ENCODE results near the gene FXYD3. TPM values are rescaled to one million over a fixed set of nuclear protein-coding genes. Genes with fewer than 3 reads are reported as not detected.

FXYD3 gene, protein sequence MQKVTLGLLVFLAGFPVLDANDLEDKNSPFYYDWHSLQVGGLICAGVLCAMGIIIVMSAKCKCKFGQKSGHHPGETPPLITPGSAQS
- 1.1 TPM for total RNA-seq
- long read RNA-seq: 0 reads

DNA sequence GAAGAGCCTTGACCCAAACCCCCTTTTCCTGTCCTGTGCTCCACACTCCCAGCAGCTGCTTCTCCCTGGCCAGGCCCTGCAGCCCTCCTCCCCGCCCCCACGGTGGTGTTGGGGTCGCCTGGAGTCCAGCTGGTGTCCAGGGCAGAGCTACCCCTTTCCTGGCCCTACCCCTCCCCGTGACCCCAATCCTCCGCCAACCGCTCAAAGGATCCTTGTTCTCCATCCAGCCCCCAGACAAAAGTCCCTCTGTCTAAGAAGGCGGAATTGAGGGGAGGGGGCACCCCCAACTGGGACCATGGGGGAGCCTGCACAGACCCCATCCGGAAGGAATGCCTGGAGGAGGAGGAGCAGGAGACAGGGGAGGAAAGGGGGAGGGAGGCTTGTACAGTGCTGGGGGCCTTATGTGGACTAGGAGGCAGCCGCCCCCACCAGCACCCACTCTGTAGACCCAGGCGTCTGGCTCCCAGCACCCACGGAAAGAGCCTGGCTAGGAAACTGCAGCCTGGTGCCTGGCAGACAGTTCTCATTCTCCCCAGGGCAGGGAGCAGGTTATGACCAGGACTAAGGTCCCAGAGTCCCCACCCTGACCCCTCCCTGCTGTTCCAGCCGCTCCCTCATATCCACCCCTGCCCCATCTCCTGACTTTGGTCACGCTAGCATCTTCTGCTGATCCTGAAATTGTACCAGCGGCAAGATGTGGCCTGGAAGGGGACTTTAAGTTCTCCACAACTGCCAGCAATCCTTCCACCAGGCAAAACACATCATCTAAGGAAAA, at the start of gene FXYD3:
TSS of gene FXYD3 (plus strand) at position 647 of the 775 bp plus-strand sequence. CDS start 3,554 bp downstream, outside the sequence.
- H3K27me3 ChIP-seq (ENCODE audit: low read depth): no peaks in the 10 kb centered on the region
- TF ChIP-seq, protein P1, sequence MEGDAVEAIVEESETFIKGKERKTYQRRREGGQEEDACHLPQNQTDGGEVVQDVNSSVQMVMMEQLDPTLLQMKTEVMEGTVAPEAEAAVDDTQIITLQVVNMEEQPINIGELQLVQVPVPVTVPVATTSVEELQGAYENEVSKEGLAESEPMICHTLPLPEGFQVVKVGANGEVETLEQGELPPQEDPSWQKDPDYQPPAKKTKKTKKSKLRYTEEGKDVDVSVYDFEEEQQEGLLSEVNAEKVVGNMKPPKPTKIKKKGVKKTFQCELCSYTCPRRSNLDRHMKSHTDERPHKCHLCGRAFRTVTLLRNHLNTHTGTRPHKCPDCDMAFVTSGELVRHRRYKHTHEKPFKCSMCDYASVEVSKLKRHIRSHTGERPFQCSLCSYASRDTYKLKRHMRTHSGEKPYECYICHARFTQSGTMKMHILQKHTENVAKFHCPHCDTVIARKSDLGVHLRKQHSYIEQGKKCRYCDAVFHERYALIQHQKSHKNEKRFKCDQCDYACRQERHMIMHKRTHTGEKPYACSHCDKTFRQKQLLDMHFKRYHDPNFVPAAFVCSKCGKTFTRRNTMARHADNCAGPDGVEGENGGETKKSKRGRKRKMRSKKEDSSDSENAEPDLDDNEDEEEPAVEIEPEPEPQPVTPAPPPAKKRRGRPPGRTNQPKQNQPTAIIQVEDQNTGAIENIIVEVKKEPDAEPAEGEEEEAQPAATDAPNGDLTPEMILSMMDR (IDR thresholded peaks at IDR 0.05; ENCODE audit: borderline replicate concordance): no peak
- H3K9me3 ChIP-seq (replicated peaks): no peaks in the 10 kb centered on the region
- no peaks in the 10 kb centered on the region for H3K36me3 ChIP-seq
- DNase-seq: no peak
- peak within 1 kb of the TSS; percentile 51 for H3K27ac ChIP-seq (replicated peaks)
- intact Hi-C loops (cut with micrococcal nuclease): no loop called here
- peak within 1 kb of the TSS; percentile 54 for H3K4me3 ChIP-seq
- H3K4me1 ChIP-seq: peaks cover 19% of the 10 kb centered on the region

DNA sequence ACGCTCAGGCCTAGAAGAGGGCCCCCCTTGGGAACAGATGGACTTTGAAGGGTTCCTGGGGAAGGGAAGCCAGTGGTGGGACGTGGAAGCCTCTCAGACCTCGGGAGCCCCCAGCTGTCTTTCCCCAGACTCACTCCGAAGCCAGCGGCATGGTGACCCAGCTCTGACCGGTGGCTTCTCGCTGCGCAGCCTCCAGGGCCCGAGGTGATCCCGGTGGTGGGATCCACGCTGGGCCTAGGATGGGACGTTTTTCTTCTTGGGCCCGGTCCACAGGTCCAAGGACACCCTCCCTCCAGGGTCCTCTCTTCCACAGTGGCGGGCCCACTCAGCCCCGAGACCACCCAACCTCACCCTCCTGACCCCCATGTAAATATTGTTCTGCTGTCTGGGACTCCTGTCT, 49.5 kb upstream of the FXYD3 start:
- Histone ChIP-seq H3K36me3 (no peaks in the 10 kb centered on the region), H3K4me3 (no peak overlapping the region), H3K27me3 (ENCODE audit: low read depth) (peaks cover 11% of the 10 kb centered on the region), H3K4me1 (no peaks in the 10 kb centered on the region), H3K9me3 (replicated peaks) (peaks cover 11% of the 10 kb centered on the region), H3K27ac (replicated peaks) (no peak overlapping the region)
- intact Hi-C loops (cut with micrococcal nuclease): no loop called here
- DNase-seq: no peak
- TF ChIP-seq, protein P1 (IDR thresholded peaks at IDR 0.05; ENCODE audit: borderline replicate concordance): no peak

DNA sequence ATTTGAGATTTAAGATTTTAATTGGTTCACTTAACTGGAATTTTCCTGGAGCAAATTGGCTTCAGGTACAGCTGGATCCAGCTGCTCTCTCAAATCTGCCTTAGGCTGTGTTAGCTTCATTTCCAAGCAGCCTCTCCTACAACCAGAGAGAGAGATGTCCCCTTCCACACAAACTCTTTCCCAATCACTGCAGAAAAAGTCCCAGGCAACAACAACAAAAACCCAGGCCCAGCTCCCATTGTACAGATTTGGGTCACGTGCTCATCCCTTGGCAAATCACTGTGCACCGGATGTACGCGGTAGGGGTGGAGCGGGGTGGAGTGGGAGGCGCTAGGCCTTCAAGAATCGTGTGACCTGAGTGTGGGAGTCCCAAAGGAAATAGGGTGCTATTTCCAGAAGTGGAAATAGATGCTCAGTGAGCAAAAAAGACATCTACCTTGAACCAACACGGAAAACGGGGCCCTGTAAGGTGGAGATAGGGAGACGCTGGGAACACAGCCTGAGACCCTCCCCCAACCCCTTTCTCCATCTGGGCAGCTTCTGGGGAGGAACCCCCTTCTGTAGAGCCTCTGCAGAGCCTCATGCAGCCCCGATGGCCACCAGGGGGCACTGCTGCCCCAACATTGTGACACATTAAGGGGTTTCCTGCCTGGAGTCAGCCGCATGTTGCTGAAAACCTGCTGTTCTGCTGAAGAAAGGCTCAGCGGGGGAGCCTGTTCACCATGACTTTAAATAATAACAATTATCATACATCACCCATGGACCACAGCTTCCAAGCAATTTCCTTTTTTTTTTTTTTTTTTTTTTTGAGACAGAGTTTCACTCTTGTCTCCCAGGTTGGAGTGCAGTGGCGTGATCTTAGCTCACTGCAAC, 48.7 kb upstream of the FXYD3 start:
- H3K9me3 ChIP-seq (replicated peaks): peaks cover 14% of the 10 kb centered on the region
- no peaks in the 10 kb centered on the region for H3K4me1 ChIP-seq
- TF ChIP-seq, protein P1 (IDR thresholded peaks at IDR 0.05; ENCODE audit: borderline replicate concordance): peak; percentile 84
- H3K27me3 ChIP-seq (ENCODE audit: low read depth): peaks cover 11% of the 10 kb centered on the region
- H3K27ac ChIP-seq (replicated peaks): no peak overlapping the region
- H3K4me3 ChIP-seq: no peak overlapping the region
- DNase-seq: peak; percentile 82
- intact Hi-C loops (cut with micrococcal nuclease): no loop called here
- H3K36me3 ChIP-seq: no peaks in the 10 kb centered on the region

DNA sequence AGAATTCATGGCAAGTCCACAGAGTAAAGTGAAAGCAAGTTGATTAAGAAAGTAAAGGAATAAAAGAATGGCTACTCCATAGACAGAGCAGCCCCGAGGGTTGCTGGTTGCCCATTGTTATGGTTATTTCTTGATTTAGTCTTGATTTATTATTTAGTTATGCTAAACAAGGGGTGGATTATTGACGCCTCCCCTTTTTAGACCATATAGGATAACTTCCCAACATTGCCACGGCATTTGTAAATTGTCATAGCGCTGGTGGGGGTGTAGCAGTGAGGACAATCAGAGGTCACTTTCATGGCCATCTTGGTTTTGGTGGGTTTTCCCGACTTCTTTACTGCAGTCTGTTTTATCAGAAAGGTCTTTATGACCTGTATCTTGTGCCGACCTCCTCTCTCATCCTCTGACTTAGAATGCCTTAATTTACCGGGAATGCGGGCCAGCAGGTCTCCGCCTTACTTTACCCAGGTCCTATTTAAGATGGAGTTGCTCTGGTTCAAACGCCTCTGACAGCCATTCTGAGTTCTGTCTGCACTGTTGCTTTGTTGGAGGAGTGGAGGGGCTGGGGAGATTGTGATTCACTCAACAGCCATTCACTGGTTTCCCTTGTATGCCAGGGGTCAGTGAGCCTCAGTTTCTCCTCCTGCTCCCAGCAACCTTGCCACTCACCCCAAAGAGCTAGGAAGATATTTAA, 46.5 kb upstream of the FXYD3 start:
- Histone ChIP-seq H3K36me3 (no peaks in the 10 kb centered on the region), H3K4me1 (no peaks in the 10 kb centered on the region), H3K4me3 (no peak overlapping the region), H3K27me3 (ENCODE audit: low read depth) (peaks cover 11% of the 10 kb centered on the region), H3K9me3 (replicated peaks) (peaks cover 14% of the 10 kb centered on the region), H3K27ac (replicated peaks) (no peak overlapping the region)
- no peak for DNase-seq
- TF ChIP-seq, protein P1 (IDR thresholded peaks at IDR 0.05; ENCODE audit: borderline replicate concordance): no peak
- intact Hi-C loops (cut with micrococcal nuclease): no loop called here

DNA sequence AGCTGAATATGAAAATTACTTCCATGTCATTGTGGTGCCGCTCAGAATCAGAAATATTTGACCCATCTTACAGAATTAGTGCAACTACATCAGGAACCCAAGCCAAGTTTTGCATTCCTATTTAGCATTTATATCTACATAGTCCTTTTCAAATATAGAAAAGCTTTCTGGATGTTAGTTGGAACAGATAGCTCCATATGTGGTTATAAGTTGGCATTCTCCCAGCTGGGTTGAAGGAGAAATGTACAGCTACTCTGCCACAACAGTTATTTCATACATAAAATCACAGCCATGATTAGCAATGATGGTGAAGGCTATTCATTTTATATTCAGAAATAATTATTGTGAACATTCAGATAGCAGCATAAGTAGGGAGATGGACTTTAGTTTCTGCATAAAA, 45.9 kb upstream of the FXYD3 start:
- intact Hi-C loops (cut with micrococcal nuclease): no loop called here
- peaks cover 11% of the 10 kb centered on the region for H3K27me3 ChIP-seq (ENCODE audit: low read depth)
- no peak overlapping the region for H3K4me3 ChIP-seq
- H3K9me3 ChIP-seq (replicated peaks): peaks cover 14% of the 10 kb centered on the region
- no peaks in the 10 kb centered on the region for H3K4me1 ChIP-seq
- no peak for DNase-seq
- TF ChIP-seq, protein P1 (IDR thresholded peaks at IDR 0.05; ENCODE audit: borderline replicate concordance): no peak
- no peaks in the 10 kb centered on the region for H3K36me3 ChIP-seq
- no peak overlapping the region for H3K27ac ChIP-seq (replicated peaks)

All from left ventricle myocardium inferior (tissue), 1 donor.